Lung (tissue), 12 donors: ENCODE data around the gene SRC. TPM values are rescaled to one million over a fixed set of nuclear protein-coding genes. Genes with fewer than 3 reads are reported as not detected.

Experiments
- ATAC-seq: fragments of 200-7000 bp; cut with Tn5 transposase; one replicate; pipeline ENCODE4 v1.9.1; 2020; ENCODE audit warnings: moderate number of reproducible peaks; ENCODE audit not compliant: insufficient read depth, low FRiP score
- DNase-seq, 3 donors: peaks; one replicate each; pipeline ENCODE4 v3.0.0-alpha.2; 2013 to 2017
- H3K27ac ChIP-seq, 2 donors: one replicate each; pipeline ENCODE4 v1.5.1; 2013; ENCODE audit warnings: mild to moderate bottlenecking in 2 of 2, moderate library complexity in 2 of 2, control low read depth in 1 of 2, inconsistent platforms in 1 of 2, low read depth in 1 of 2, low read length in 1 of 2
- H3K27me3 ChIP-seq, 3 donors: one replicate each; pipeline ENCODE4 v1.5.1; 2013; ENCODE audit warnings: low read length in 2 of 3; ENCODE audit not compliant: control insufficient read depth in 3 of 3, insufficient read depth in 3 of 3
- H3K36me3 ChIP-seq, 4 donors: one replicate each; pipeline ENCODE4 v1.5.1; 2013; ENCODE audit warnings: low read length in 4 of 4, mild to moderate bottlenecking in 1 of 4, moderate library complexity in 1 of 4; ENCODE audit not compliant: control insufficient read depth in 4 of 4, insufficient read depth in 4 of 4
- H3K4me1 ChIP-seq, 5 donors: one replicate each; pipeline ENCODE4 v1.5.1; 2013; ENCODE audit warnings: low read length in 5 of 5, mild to moderate bottlenecking in 2 of 5, moderate library complexity in 1 of 5; ENCODE audit not compliant: control insufficient read depth in 5 of 5, insufficient read depth in 5 of 5
- H3K4me3 ChIP-seq: one replicate; pipeline ENCODE4 v1.5.1; 2013; ENCODE audit warnings: mild to moderate bottlenecking, control low read depth, moderate library complexity
- H3K9ac ChIP-seq, 2 donors: one replicate each; pipeline ENCODE4 v1.5.1; 2013; ENCODE audit warnings: low read length in 2 of 2, control low read depth in 1 of 2; ENCODE audit not compliant: insufficient read depth in 1 of 2
- H3K9me3 ChIP-seq, 4 donors: one replicate each; pipeline ENCODE4 v1.5.1; 2013; ENCODE audit warnings: low read length in 3 of 4, mild to moderate bottlenecking in 1 of 4, moderate library complexity in 1 of 4; ENCODE audit not compliant: control insufficient read depth in 4 of 4, insufficient read depth in 3 of 4
- CTCF ChIP-seq: IDR thresholded peaks from 2 replicates; pipeline ENCODE4 v1.5.1; 2012; ENCODE audit warnings: mild to moderate bottlenecking; ENCODE audit errors: control extremely low read depth, extremely low read depth
- WGBS, 2 donors: extraction: QIAGEN DNeasy Blood & Tissue Kit; methylation state at CpG; one replicate each; pipeline ENCODE4 v1.1.7; 2013; 5-methylcytosine and 5-hydroxymethylcytosine counted together
- polyA plus RNA-seq, 2 donors: library from polyadenylated mRNA; stranded (reverse); fragments of 200-250 nt; gene quantifications; one replicate each; pipeline ENCODE4 v1.2.1, GENCODE V29; 2013
- total RNA-seq, 2 donors: library from RNA; depleted of rRNA in 1 of 2; stranded (reverse); fragments of >200 nt in 1 of 2; gene quantifications; one replicate each; pipeline ENCODE4 v1.2.1, GENCODE V29; 2014 to 2021
- donor health status: control.
- donor health status: control.
- donor health status: Bipolar disorder and iron deficiency.
- donor health status: healthy.
- donor health status: DM: yes; HTN: yes; CAD: no.

SRC gene
- total and polyA plus RNA-seq, 4 donors = 35.6 to 69.5 (median 50.1) TPM

DNA sequence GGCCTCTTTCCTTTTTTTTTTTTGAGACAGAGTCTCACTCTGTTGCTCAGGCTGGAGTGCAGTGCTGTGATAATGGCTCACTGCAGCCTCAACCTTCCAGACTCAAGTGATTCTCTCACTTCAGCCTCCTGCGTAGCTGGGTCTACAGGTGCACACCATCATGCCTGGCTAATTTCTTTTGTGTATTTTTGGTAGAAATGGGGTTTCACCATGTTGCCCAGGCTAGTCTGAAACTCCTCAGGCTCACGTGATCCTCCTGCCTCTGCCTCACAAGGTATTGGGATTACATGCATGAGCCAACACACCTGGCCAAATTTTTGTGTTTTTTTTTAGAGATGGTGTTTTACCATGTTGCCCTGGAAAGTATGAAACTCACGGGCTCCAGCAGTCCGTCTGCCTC is 29.3 kb downstream of the SRC start:
- Histone ChIP-seq H3K9me3 (no peaks in the 10 kb centered on the region), H3K4me1 (no peaks in the 10 kb centered on the region), H3K9ac (no peak overlapping the region), H3K4me3 (no peak overlapping the region), H3K27ac (no peak overlapping the region), H3K27me3 (no peaks in the 10 kb centered on the region), H3K36me3 (peaks cover 0 to 19% (median 5%) of the 10 kb centered on the region in 4 donors)
- 96 to 100% methylated on average over 4 of the region's 4 CpGs for WGBS, 2 donors
- ATAC-seq = no peak
- no peak for TF ChIP-seq CTCF
- no peak for DNase-seq

GRCh38 chr20:37376324-37376723 is 30.4 kb downstream of the SRC start:
- Histone ChIP-seq H3K9me3 (no peaks in the 10 kb centered on the region), H3K4me1 (no peaks in the 10 kb centered on the region), H3K9ac (no peak overlapping the region), H3K27me3 (no peaks in the 10 kb centered on the region), H3K4me3 (no peak overlapping the region), H3K36me3 (peaks cover 0 to 19% (median 7%) of the 10 kb centered on the region in 4 donors), H3K27ac (no peak overlapping the region)
- DNase-seq = peak in 1 of 3 donors; percentile 1
- 95 to 96% methylated on average over 4 of the region's 4 CpGs for WGBS, 2 donors
- no peak for TF ChIP-seq CTCF
- ATAC-seq = no peak

- WGBS, 2 donors = 85 to 89% methylated on average over 6 of the region's 6 CpGs
- no peaks in the 10 kb centered on the region for H3K9me3 ChIP-seq
- ATAC-seq (no peak), DNase-seq (no peak)
- TF ChIP-seq CTCF = no peak
- H3K4me3 ChIP-seq = no peak overlapping the region
- no peak overlapping the region for H3K27ac ChIP-seq
- peaks cover 0 to 1% (median 0%) of the 10 kb centered on the region in 5 donors for H3K4me1 ChIP-seq
- no peak overlapping the region for H3K9ac ChIP-seq
- peaks cover 0 to 19% (median 9%) of the 10 kb centered on the region in 4 donors for H3K36me3 ChIP-seq
- H3K27me3 ChIP-seq = no peaks in the 10 kb centered on the region
Observed at GRCh38 chr20:37376791-37377190, 30.9 kb downstream of the SRC start.

DNA sequence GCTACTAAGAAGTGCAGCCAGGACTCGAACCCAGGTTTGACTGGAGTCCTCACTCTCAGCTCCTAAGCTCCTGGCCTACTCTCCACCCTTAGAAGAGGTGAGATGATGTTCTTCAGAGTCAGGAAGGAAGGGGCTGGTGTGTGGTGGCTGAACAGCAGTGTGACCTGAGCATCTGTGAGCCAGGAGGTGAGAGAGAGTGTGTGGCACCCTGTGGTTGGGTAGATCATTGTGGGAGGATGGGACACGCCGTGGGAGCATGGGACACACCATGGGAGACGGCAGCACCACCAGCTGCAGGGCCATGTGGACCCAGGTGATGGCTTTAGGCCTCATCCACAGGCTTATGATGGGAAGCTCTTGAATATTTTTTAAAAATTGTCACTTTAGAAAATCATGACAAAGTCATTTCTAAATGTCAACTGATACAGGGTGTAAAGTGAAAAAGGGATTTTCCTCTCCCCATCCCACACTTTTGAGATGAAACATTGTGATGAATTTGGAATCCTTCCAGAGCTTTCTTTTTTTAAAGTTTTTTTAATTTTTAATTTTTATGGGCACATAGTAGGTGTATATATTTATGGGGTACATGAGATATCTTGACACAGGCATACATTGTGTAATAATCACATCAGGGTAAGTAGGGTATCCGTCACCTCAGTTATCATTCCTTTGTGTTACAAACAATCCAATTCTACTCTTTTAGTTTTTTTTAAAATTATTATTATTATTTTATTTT is 31.6 kb downstream of the SRC start:
- H3K27me3 ChIP-seq = no peaks in the 10 kb centered on the region
- H3K9me3 ChIP-seq = no peaks in the 10 kb centered on the region
- DNase-seq (peak in 1 of 3 donors; percentile 10), ATAC-seq (no peak)
- WGBS, 2 donors = 56 to 79% methylated on average over 5 of the region's 5 CpGs
- no peak overlapping the region for H3K9ac ChIP-seq
- peaks cover 0 to 19% (median 9%) of the 10 kb centered on the region in 4 donors for H3K36me3 ChIP-seq
- peaks cover 0 to 2% (median 0%) of the 10 kb centered on the region in 5 donors for H3K4me1 ChIP-seq
- TF ChIP-seq CTCF = no peak
- no peak overlapping the region for H3K4me3 ChIP-seq
- H3K27ac ChIP-seq = no peak overlapping the region
